Fibroblast of upper back skin (primary cell): ENCODE data around the gene METRNL.
"Not testable (repeated sequence)": the region's sequence is repeated elsewhere in the genome, so short reads cannot be mapped to it uniquely, and the experiment has no call there.

Experiments
- DNase-seq: peaks from one replicate; pipeline ENCODE4 v3.0.0-alpha.2; 2013

Gene METRNL

DNA sequence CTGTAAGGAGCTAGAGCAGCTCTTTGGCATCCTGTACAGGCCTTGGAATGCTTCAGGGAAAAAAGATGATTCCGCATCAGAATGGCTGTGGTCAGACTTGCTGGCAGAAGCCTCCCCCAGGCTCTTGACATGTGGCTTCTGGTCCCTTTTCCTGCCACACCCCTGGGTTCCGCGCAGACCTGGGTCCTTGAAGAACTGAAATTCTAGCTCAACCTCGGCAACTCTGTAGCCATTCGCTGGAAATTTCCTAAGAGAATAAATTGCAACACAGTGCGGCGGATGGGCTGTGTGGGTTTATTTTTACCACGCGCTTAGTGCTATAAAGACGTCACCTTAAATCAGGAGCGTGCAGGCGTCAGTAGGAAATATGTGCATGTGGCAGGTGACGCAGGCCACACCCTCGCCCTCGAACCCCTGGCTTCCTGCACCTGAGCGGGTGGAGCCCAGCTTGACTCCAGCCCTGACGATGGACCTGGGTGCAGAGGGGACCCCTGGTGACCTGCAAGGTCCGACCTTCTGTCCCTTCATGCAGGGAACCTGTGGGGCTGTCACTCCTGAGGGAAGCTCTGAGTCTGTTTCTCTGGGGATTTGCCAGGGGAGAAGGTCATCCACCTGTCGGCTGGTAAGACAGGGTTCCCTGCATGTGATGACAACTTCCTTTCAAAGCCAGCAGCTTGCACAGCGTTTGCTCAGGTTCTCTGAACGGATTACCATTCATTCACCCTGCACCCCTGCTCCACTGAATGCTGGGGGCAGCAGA, 46.3 kb downstream of the METRNL start:
- no peak for DNase-seq

DNA sequence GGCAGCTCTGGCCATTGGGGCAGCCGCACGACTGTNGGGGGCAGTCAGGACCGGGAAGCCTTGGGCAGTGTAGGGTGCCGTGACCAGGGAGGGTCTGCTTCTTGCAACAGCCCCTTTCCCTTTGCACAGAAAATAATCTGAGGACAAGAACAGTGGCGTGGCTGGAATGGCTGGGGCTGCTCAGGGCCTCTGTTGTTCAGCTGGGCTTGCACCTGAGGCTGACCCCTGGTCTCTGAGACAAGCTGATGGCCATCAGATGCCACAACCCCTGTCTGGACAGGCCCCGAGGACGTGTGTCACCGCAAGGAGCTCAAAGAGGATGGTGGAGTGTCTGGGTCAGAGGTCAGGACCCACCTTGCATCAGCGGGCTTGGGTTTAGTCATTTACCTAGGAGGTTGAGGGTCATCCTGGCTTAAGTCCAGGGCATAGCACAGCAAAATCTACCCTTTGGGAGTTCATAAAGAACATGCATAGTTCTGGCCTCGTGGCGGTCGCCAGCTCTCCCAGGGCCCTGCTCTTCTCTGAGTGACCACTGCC, 46.9 kb downstream of the METRNL start:
- DNase-seq = no peak

- no peak for DNase-seq
Observed at GRCh38 chr17:83127431-83128160, 48.2 kb downstream of the METRNL start.

- DNase-seq = no peak
Observed at GRCh38 chr17:83128306-83129240, 49.2 kb downstream of the METRNL start.

DNA sequence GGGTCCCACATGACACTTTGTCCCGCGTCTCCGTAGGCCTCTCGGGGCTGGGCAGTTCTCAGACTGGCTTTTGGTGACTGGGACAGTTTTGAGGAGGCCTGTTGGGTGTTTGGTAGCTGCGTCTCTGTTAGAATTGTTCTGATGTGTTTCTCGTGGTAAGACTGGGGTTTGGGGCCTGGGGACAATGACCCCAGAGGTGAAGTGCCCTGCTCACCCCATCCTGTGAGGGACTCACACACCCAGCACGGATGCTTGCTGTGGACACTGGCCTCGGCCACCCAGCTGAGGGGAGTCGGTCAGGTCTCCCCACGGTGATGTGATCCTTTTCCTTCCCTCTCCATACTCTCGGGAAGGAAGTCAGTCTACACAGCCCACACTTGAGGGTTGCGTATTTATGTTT, 50.3 kb downstream of the METRNL start:
- DNase-seq = no peak

GRCh38 chr17:83131401-83132011, 52.1 kb downstream of the METRNL start:
- no peak for DNase-seq

DNA sequence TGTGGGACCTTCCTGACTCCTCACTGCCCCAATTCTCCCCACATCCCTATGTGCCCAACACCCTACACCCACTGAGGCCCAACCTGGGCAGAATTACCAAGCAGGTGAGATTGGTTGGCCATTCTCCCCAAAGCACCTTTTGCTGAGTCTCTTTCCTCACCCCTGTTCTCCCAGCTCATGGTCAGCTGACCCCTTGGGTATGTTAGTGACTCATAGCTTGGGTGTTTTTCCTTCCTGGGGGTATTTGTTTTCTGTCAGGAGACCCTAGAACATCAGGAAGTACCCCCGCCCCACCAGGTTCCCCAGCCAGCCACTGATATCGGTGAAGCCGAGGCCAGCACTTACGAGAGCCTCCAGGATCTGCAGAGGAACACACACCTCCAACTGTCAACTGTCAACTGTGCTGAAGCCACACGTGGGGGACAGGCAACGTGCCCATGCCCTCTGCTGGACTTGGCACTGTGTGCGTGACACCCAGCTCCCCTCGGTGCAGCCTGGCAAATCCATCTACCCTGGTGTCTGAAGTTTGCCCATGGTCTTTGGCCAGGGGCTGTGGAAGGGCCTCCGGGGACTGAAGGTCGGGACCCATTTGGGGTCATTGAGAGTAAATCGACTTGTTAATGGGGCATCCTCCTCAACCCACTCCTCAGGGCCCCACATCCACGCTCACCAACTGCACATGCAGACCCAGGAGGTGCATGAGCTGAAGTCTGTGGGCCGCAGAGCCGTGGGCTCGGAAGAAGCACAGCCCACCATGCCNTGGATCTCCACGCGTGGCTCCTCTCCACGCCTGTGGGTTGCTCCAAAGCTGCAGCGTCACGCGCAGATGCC, 53.1 kb downstream of the METRNL start:
- DNase-seq = no peak

DNA sequence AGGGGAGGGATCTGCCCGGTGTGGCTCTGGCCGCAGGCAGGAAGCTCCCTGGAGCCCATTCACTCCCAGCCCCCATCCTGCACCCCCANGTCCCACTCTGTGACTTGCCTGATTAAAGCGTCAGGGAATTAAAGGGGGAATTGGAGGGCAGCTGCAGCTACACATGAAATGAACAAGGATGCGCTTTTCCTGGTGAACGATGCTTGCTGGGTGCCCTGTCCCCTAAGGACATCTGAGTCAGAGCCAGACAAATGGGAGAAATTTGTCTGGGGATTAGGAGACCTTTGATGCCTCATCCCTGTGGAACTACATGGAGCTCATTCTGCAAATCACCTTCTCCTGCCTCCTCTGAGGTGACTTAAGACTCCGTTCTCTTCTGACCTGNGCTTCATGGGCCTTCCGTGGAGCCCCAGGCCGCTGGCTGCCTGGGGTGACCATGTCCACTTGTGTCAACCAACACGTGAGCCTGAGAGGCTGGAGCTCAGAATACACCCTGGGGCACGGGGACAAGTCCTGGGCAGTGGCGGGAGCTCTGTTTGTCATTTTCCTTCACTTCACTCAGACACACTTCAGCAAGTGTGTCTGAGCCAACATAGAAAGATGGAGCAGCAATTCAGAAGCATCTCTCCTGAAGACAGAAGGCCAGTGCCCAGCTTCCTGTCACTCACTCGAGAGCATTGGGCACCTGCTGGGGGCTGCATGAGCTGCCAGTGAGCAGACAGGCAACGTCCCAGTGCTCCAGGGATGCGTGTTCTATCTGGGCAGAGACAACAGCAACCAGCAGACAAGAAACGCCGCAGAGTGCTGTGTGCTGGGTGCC, 54.1 kb downstream of the METRNL start:
- DNase-seq = peak; percentile 10

- DNase-seq = not testable (repeated sequence)
Observed at GRCh38 chr17:83134456-83134855, 55.0 kb downstream of the METRNL start.

DNA sequence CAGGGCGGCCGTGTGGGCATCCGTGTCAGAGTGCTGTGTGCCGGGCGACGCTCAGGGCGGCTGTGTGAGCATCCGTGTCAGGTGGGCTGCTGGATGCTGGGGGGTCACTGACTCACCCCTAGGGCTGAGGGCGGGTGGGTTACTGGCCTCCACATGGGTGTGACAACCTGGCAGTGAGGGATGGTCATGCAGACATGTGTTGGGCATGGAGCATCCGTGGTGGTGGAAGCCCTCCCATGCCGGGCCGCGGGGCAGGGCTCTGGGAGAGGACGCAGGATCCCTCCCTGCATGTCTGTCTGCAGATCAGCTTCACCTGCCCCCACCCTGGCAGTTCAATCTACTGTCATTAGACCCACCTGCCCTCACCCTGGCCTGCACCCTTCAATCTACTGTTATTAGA, 56.3 kb downstream of the METRNL start:
- no peak for DNase-seq

DNA sequence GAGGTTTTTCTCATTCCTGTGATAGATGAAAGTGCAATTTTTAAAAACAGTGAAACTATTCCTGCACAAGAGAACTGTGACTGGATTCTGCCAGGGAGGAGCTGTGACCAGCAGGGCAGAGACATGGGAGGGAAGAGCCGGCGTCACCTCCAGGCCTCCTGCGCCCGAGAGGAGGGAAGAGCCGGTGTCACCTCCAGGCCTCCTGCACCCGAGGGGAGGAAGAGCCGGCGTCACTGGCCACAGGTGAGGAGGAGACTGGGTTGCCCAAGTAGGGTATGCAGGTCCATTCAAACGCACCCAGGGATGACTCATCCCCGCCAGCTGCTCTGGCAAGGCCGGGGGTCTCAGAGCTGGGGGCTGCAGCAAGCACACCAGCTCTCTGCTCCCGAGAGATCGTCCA, 56.7 kb downstream of the METRNL start:
- DNase-seq = no peak

DNA sequence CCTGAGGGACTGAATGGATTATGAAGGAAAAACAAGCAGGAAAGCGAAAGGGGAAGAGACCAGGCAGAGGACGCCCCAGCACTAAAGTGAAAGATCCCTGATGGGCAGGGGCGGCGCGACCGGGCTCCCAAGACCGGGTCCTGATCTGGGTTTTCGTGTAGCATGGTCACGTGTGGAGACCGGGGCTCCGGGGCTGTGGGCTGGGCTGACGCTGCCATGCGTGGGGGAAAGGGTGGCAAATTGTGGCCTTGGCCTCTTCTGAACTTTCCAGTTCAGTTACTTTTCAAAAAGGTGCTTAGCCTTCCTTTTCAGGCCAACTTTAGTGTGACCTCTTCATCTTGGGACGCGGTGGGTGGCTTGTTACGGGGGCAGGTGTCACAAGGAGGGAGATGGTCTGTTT, 57.5 kb downstream of the METRNL start:
- no peak for DNase-seq

- no peak for DNase-seq
Observed at GRCh38 chr17:83137523-83137922, 58.1 kb downstream of the METRNL start.

DNA sequence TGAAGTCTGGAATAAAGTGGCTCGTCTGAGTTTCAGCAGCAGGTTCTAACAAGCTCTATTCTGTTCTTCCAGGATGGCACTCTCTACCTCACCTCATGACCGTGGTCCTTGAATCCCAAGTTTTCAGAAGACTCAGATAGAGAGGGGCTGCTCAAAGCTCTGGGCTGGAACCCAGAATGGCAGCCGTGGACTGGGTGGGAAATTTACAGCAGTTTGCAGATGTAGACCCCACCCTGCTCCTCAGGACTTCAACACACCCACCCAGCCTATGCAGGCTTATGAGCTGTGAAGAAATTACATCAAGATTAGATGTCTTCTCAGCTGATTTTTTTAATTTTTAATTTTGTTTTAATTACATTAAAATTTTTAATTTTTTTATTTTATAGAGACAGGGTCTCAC, 59.4 kb downstream of the METRNL start:
- DNase-seq = no peak

GRCh38 chr17:83139541-83140248, 60.3 kb downstream of the METRNL start:
- not testable (repeated sequence) for DNase-seq

- DNase-seq = not testable (repeated sequence)
Observed at GRCh38 chr17:83140249-83140566, 60.8 kb downstream of the METRNL start.

DNA sequence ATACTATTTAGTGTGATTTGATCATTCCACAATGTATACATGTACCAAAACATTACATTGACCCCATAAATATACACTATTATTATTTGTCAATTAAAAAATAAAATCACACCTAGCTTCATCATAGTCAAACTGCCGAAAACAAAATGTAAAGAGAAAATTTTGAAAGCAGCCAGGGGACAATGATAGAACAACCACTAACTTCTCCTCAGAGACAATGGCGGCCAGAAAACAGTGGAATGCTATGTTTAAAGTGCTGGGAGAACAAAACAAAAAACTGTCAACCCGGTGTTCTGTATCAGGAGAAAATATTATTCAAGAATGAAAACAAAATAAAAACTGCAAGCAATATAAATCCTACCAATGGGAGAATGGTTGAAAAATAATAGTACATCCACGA, 63.2 kb downstream of the METRNL start:
- DNase-seq = no peak

- no peak for DNase-seq
Observed at GRCh38 chr17:83143817-83144231, 64.4 kb downstream of the METRNL start.
